Measurements from ENCODE around the gene PFDN4.

The PFDN4 gene

GRCh38 chr20:54195483-54196472, 12.1 kb upstream of the PFDN4 start:
- H3K79me2 ChIP-seq (ENCODE audit: control insufficient read depth, insufficient read depth, low read length): no peaks in the 10 kb centered on the region
- no peak overlapping the region for H2AK5ac ChIP-seq (ENCODE audit: low read length)
- H3K27me3 ChIP-seq (ENCODE audit: insufficient read depth, low read length, poor library complexity): no peaks in the 10 kb centered on the region
- no peak overlapping the region for H4K5ac ChIP-seq (ENCODE audit: low read length)
- H3K27ac ChIP-seq (ENCODE audit: low read depth, low read length): no peak overlapping the region
- no peak overlapping the region for H4K8ac ChIP-seq (ENCODE audit: low read depth, low read length)
- no peak overlapping the region for H3K4ac ChIP-seq (ENCODE audit: low read depth, low read length)
- H2BK120ac ChIP-seq (ENCODE audit: low read depth, low read length): no peak overlapping the region
- H3K4me2 ChIP-seq (ENCODE audit: low read length): no peak overlapping the region
- no peak overlapping the region for H3K9ac ChIP-seq (ENCODE audit: low read length)
- no peaks in the 10 kb centered on the region for H3K79me1 ChIP-seq (ENCODE audit: low read length)
- no peak overlapping the region for H3K56ac ChIP-seq (ENCODE audit: low read length)
- H2BK5ac ChIP-seq (ENCODE audit: low read length): no peak overlapping the region
- DNase-seq: no peak
- H3K23ac ChIP-seq (ENCODE audit: low read length): no peak overlapping the region
- no peaks in the 10 kb centered on the region for H3K4me1 ChIP-seq (ENCODE audit: control insufficient read depth, low read depth, low read length)
- H3K4me3 ChIP-seq (ENCODE audit: low read length): no peak overlapping the region
- no peak overlapping the region for H3K18ac ChIP-seq (ENCODE audit: low read length)
- H3K36me3 ChIP-seq (ENCODE audit: control insufficient read depth, insufficient read depth, low read length): no peaks in the 10 kb centered on the region
- no CpG with 5 or more reads among the region's 13 CpGs for WGBS (ENCODE audit: extremely low coverage, insufficient coverage, low lambda C conversion rate)
- H2BK15ac ChIP-seq (replicated peaks; ENCODE audit: low read depth): no peak overlapping the region

GRCh38 chr20:54197621-54198604, 10.0 kb upstream of the PFDN4 start:
- H2AK5ac ChIP-seq (ENCODE audit: low read length): no peak overlapping the region
- no peaks in the 10 kb centered on the region for H3K36me3 ChIP-seq (ENCODE audit: control insufficient read depth, insufficient read depth, low read length)
- no peaks in the 10 kb centered on the region for H3K27me3 ChIP-seq (ENCODE audit: insufficient read depth, low read length, poor library complexity)
- no CpG with 5 or more reads among the region's 13 CpGs for WGBS (ENCODE audit: extremely low coverage, insufficient coverage, low lambda C conversion rate)
- no peak overlapping the region for H4K5ac ChIP-seq (ENCODE audit: low read length)
- no peak overlapping the region for H3K23ac ChIP-seq (ENCODE audit: low read length)
- no peaks in the 10 kb centered on the region for H3K79me2 ChIP-seq (ENCODE audit: control insufficient read depth, insufficient read depth, low read length)
- H2BK120ac ChIP-seq (ENCODE audit: low read depth, low read length): no peak overlapping the region
- no peak overlapping the region for H2BK15ac ChIP-seq (replicated peaks; ENCODE audit: low read depth)
- H3K79me1 ChIP-seq (ENCODE audit: low read length): no peaks in the 10 kb centered on the region
- H3K4ac ChIP-seq (ENCODE audit: low read depth, low read length): no peak overlapping the region
- no peak overlapping the region for H3K9ac ChIP-seq (ENCODE audit: low read length)
- no peaks in the 10 kb centered on the region for H3K4me1 ChIP-seq (ENCODE audit: control insufficient read depth, low read depth, low read length)
- DNase-seq: peak; percentile 68
- no peak overlapping the region for H3K56ac ChIP-seq (ENCODE audit: low read length)
- no peak overlapping the region for H3K18ac ChIP-seq (ENCODE audit: low read length)
- H4K8ac ChIP-seq (ENCODE audit: low read depth, low read length): no peak overlapping the region
- H2BK5ac ChIP-seq (ENCODE audit: low read length): no peak overlapping the region
- H3K4me2 ChIP-seq (ENCODE audit: low read length): no peak overlapping the region
- H3K27ac ChIP-seq (ENCODE audit: low read depth, low read length): no peak overlapping the region
- no peak overlapping the region for H3K4me3 ChIP-seq (ENCODE audit: low read length)

- H3K23ac ChIP-seq (ENCODE audit: low read length): no peak overlapping the region
- H2BK5ac ChIP-seq (ENCODE audit: low read length): no peak overlapping the region
- no peaks in the 10 kb centered on the region for H3K36me3 ChIP-seq (ENCODE audit: control insufficient read depth, insufficient read depth, low read length)
- H3K79me1 ChIP-seq (ENCODE audit: low read length): no peaks in the 10 kb centered on the region
- no peak overlapping the region for H3K18ac ChIP-seq (ENCODE audit: low read length)
- no peak overlapping the region for H3K9ac ChIP-seq (ENCODE audit: low read length)
- no peak overlapping the region for H4K8ac ChIP-seq (ENCODE audit: low read depth, low read length)
- WGBS (ENCODE audit: extremely low coverage, insufficient coverage, low lambda C conversion rate): no CpG with 5 or more reads among the region's 6 CpGs
- no peak overlapping the region for H2BK120ac ChIP-seq (ENCODE audit: low read depth, low read length)
- no peak overlapping the region for H2AK5ac ChIP-seq (ENCODE audit: low read length)
- no peak for DNase-seq
- H3K4me2 ChIP-seq (ENCODE audit: low read length): no peak overlapping the region
- no peak overlapping the region for H3K56ac ChIP-seq (ENCODE audit: low read length)
- no peaks in the 10 kb centered on the region for H3K79me2 ChIP-seq (ENCODE audit: control insufficient read depth, insufficient read depth, low read length)
- H3K4ac ChIP-seq (ENCODE audit: low read depth, low read length): no peak overlapping the region
- H2BK15ac ChIP-seq (replicated peaks; ENCODE audit: low read depth): no peak overlapping the region
- no peak overlapping the region for H4K5ac ChIP-seq (ENCODE audit: low read length)
- no peaks in the 10 kb centered on the region for H3K4me1 ChIP-seq (ENCODE audit: control insufficient read depth, low read depth, low read length)
- no peaks in the 10 kb centered on the region for H3K27me3 ChIP-seq (ENCODE audit: insufficient read depth, low read length, poor library complexity)
- no peak overlapping the region for H3K27ac ChIP-seq (ENCODE audit: low read depth, low read length)
- no peak overlapping the region for H3K4me3 ChIP-seq (ENCODE audit: low read length)
Observed at GRCh38 chr20:54199283-54199682, 8.6 kb upstream of the PFDN4 start.

GRCh38 chr20:54199721-54200176, 8.1 kb upstream of the PFDN4 start:
- H3K9ac ChIP-seq (ENCODE audit: low read length): no peak overlapping the region
- no peaks in the 10 kb centered on the region for H3K4me1 ChIP-seq (ENCODE audit: control insufficient read depth, low read depth, low read length)
- no peak overlapping the region for H4K8ac ChIP-seq (ENCODE audit: low read depth, low read length)
- no peak overlapping the region for H3K18ac ChIP-seq (ENCODE audit: low read length)
- WGBS (ENCODE audit: extremely low coverage, insufficient coverage, low lambda C conversion rate): no CpG with 5 or more reads among the region's 7 CpGs
- no peak overlapping the region for H2AK5ac ChIP-seq (ENCODE audit: low read length)
- no peak overlapping the region for H2BK5ac ChIP-seq (ENCODE audit: low read length)
- H3K27me3 ChIP-seq (ENCODE audit: insufficient read depth, low read length, poor library complexity): no peaks in the 10 kb centered on the region
- H3K79me1 ChIP-seq (ENCODE audit: low read length): no peaks in the 10 kb centered on the region
- H3K23ac ChIP-seq (ENCODE audit: low read length): no peak overlapping the region
- H3K4me2 ChIP-seq (ENCODE audit: low read length): no peak overlapping the region
- DNase-seq: peak; percentile 80
- no peak overlapping the region for H3K56ac ChIP-seq (ENCODE audit: low read length)
- no peak overlapping the region for H2BK120ac ChIP-seq (ENCODE audit: low read depth, low read length)
- no peak overlapping the region for H3K4ac ChIP-seq (ENCODE audit: low read depth, low read length)
- H4K5ac ChIP-seq (ENCODE audit: low read length): no peak overlapping the region
- no peaks in the 10 kb centered on the region for H3K79me2 ChIP-seq (ENCODE audit: control insufficient read depth, insufficient read depth, low read length)
- no peak overlapping the region for H3K4me3 ChIP-seq (ENCODE audit: low read length)
- no peak overlapping the region for H2BK15ac ChIP-seq (replicated peaks; ENCODE audit: low read depth)
- H3K36me3 ChIP-seq (ENCODE audit: control insufficient read depth, insufficient read depth, low read length): no peaks in the 10 kb centered on the region
- no peak overlapping the region for H3K27ac ChIP-seq (ENCODE audit: low read depth, low read length)

- WGBS (ENCODE audit: extremely low coverage, insufficient coverage, low lambda C conversion rate): no CpG with 5 or more reads among the region's 7 CpGs
- Histone ChIP-seq H4K8ac (ENCODE audit: low read depth, low read length) (no peak overlapping the region), H3K27ac (ENCODE audit: low read depth, low read length) (no peak overlapping the region)
Observed at GRCh38 chr20:54200487-54201267, 7.2 kb upstream of the PFDN4 start.

More at GRCh38 chr20:54200487-54201267, 7.2 kb upstream of the PFDN4 start:
- no peak overlapping the region for H2BK5ac ChIP-seq (ENCODE audit: low read length)
- no peak overlapping the region for H3K18ac ChIP-seq (ENCODE audit: low read length)
- no peak overlapping the region for H3K4ac ChIP-seq (ENCODE audit: low read depth, low read length)
- H3K4me1 ChIP-seq (ENCODE audit: control insufficient read depth, low read depth, low read length): no peaks in the 10 kb centered on the region
- no peak overlapping the region for H2BK120ac ChIP-seq (ENCODE audit: low read depth, low read length)
- DNase-seq: peak; percentile 26
- H3K79me2 ChIP-seq (ENCODE audit: control insufficient read depth, insufficient read depth, low read length): no peaks in the 10 kb centered on the region
- H2AK5ac ChIP-seq (ENCODE audit: low read length): no peak overlapping the region
- no peaks in the 10 kb centered on the region for H3K36me3 ChIP-seq (ENCODE audit: control insufficient read depth, insufficient read depth, low read length)
- no peak overlapping the region for H3K9ac ChIP-seq (ENCODE audit: low read length)
- H3K56ac ChIP-seq (ENCODE audit: low read length): no peak overlapping the region
- H3K23ac ChIP-seq (ENCODE audit: low read length): no peak overlapping the region
- no peak overlapping the region for H2BK15ac ChIP-seq (replicated peaks; ENCODE audit: low read depth)
- H3K79me1 ChIP-seq (ENCODE audit: low read length): no peaks in the 10 kb centered on the region
- no peak overlapping the region for H4K5ac ChIP-seq (ENCODE audit: low read length)
- H3K4me3 ChIP-seq (ENCODE audit: low read length): no peak overlapping the region
- H3K4me2 ChIP-seq (ENCODE audit: low read length): no peak overlapping the region
- H3K27me3 ChIP-seq (ENCODE audit: insufficient read depth, low read length, poor library complexity): no peaks in the 10 kb centered on the region

All from mesendoderm (in vitro differentiated cells).